Stimulated activated CD4-positive, alpha-beta T cell treated with anti-CD3 and anti-CD28 coated beads, Interleukin-1b, Interleukin-23, amount 100 ng/mL, for 1 hour (primary cell): ENCODE data around the gene FBLN1.
A peak's percentile ranks its signal among the peaks of the same experiment; 100 is the strongest.
"Not testable (repeated sequence)": the region's sequence is repeated elsewhere in the genome, so short reads cannot be mapped to it uniquely, and the experiment has no call there.

Source experiments
- DNase-seq, 2 donors: peaks; one replicate each; pipeline ENCODE4 v3.0.0-alpha.2; 2020; ENCODE audit warnings: low read depth in 2 of 2

Gene FBLN1

GRCh38 chr22:45547731-45548130 lies 45.0 kb downstream of the FBLN1 start:
- DNase-seq = no peak

GRCh38 chr22:45548247-45548840 lies 45.7 kb downstream of the FBLN1 start:
- no peak for DNase-seq

- no peak for DNase-seq
Observed at GRCh38 chr22:45548991-45549761, 46.5 kb downstream of the FBLN1 start.

GRCh38 chr22:45549762-45550378 lies 47.2 kb downstream of the FBLN1 start:
- DNase-seq = no peak

GRCh38 chr22:45550416-45550815 lies 47.7 kb downstream of the FBLN1 start:
- DNase-seq = no peak

- no peak for DNase-seq
Observed at GRCh38 chr22:45550891-45551290, 48.2 kb downstream of the FBLN1 start.

- DNase-seq = no peak
Observed at GRCh38 chr22:45551310-45552016, 48.8 kb downstream of the FBLN1 start.

- DNase-seq = no peak
Observed at GRCh38 chr22:45552017-45552411, 49.3 kb downstream of the FBLN1 start.

- no peak for DNase-seq
Observed at GRCh38 chr22:45552580-45553350, 50.1 kb downstream of the FBLN1 start.

GRCh38 chr22:45553351-45554039 lies 50.8 kb downstream of the FBLN1 start:
- peak in 1 of 2 donors; percentile 10 for DNase-seq

GRCh38 chr22:45554040-45554406 lies 51.3 kb downstream of the FBLN1 start:
- DNase-seq = no peak

- no peak for DNase-seq
Observed at GRCh38 chr22:45554861-45555260, 52.2 kb downstream of the FBLN1 start.

- not testable (repeated sequence) for DNase-seq
Observed at GRCh38 chr22:45557926-45558325, 55.2 kb downstream of the FBLN1 start.

- not testable (repeated sequence) for DNase-seq
Observed at GRCh38 chr22:45560092-45560491, 57.4 kb downstream of the FBLN1 start.

GRCh38 chr22:45560761-45561160 lies 58.1 kb downstream of the FBLN1 start:
- DNase-seq = not testable (repeated sequence)

- DNase-seq = no peak
Observed at GRCh38 chr22:45562102-45562501, 59.4 kb downstream of the FBLN1 start.

- no peak for DNase-seq
Observed at GRCh38 chr22:45562537-45563361, 60.1 kb downstream of the FBLN1 start.

- DNase-seq = no peak
Observed at GRCh38 chr22:45563362-45564040, 60.8 kb downstream of the FBLN1 start.

- DNase-seq = no peak
Observed at GRCh38 chr22:45564349-45565030, 61.8 kb downstream of the FBLN1 start.
